ENCODE results near the gene ULK1. TPM values are rescaled to one million over a fixed set of nuclear protein-coding genes. Genes with fewer than 3 reads are reported as not detected.

ULK1 gene
- total RNA-seq, 1 experiment from 2014 or later, result 48.9 TPM

DNA sequence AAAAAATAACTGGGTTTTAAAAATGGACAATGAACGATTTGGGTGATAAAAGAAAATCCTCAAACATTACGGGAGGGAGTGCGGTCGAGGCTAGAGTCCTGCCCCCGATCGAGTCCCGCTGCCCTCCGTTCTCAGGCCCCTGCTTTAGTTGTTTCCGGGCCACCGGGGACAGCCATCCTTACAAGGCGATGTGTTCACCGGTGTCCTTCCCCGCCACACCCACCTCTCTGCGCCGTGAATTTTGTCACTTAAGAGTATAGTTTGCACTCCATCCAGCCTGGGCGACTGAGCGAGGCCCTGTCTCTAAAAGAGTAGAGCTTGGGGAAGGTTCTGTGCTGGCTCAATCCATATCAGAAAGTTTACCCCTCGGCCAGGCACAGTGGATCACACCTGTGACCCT lies 2.9 kb downstream of the ULK1 start:
- no peaks in the 10 kb centered on the region for H3K9me3 Mint-ChIP-seq (ENCODE audit: low read depth, unreplicated experiment)
- peak overlapping the region; percentile 80 for H3K4me3 Mint-ChIP-seq (ENCODE audit: low read depth, unreplicated experiment)
- H3K27me3 Mint-ChIP-seq (ENCODE audit: unreplicated experiment), result no peaks in the 10 kb centered on the region
- peak overlapping the region; percentile 76 for H3K27ac Mint-ChIP-seq (ENCODE audit: unreplicated experiment)
- DNase-seq, result no peak
- intact Hi-C loops (cut with micrococcal nuclease; ENCODE audit: unreplicated experiment), result no loop called here
- peaks cover 20% of the 10 kb centered on the region for H3K4me1 Mint-ChIP-seq (ENCODE audit: low read depth, unreplicated experiment)
- CTCF ChIA-PET, result no interaction called here
- BruUV-seq (replicated peaks), result TSS peak; percentile 30
- TF ChIP-seq, protein P1, sequence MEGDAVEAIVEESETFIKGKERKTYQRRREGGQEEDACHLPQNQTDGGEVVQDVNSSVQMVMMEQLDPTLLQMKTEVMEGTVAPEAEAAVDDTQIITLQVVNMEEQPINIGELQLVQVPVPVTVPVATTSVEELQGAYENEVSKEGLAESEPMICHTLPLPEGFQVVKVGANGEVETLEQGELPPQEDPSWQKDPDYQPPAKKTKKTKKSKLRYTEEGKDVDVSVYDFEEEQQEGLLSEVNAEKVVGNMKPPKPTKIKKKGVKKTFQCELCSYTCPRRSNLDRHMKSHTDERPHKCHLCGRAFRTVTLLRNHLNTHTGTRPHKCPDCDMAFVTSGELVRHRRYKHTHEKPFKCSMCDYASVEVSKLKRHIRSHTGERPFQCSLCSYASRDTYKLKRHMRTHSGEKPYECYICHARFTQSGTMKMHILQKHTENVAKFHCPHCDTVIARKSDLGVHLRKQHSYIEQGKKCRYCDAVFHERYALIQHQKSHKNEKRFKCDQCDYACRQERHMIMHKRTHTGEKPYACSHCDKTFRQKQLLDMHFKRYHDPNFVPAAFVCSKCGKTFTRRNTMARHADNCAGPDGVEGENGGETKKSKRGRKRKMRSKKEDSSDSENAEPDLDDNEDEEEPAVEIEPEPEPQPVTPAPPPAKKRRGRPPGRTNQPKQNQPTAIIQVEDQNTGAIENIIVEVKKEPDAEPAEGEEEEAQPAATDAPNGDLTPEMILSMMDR (IDR thresholded peaks at IDR 0.05; ENCODE audit: unreplicated experiment), result no peak
- peaks cover 39% of the 10 kb centered on the region for H3K36me3 Mint-ChIP-seq (ENCODE audit: insufficient read depth, unreplicated experiment)

DNA sequence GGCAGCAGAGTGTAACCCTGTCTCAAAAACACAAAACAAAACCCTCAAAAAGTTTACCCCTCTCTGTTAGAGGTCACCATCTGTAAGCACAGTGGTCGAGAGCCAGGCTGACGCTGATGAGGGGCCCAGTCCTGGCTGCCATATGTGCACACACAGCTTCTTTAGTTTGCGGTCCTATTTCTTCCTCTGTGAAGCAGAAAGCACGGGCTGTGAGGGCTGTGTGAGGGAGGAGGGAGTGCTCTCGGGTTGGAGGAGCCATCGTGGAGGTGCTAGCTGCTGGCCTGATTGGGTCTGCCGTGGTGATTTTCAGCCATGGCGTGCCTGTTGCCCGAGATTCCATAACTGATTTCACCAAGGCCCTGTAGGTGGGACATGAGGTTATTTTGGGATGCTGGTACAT lies 3.5 kb downstream of the ULK1 start:
- Mint-ChIP-seq H3K4me1 (ENCODE audit: low read depth, unreplicated experiment) (peaks cover 20% of the 10 kb centered on the region), H3K9me3 (ENCODE audit: low read depth, unreplicated experiment) (no peaks in the 10 kb centered on the region), H3K27me3 (ENCODE audit: unreplicated experiment) (no peaks in the 10 kb centered on the region), H3K36me3 (ENCODE audit: insufficient read depth, unreplicated experiment) (peaks cover 39% of the 10 kb centered on the region), H3K27ac (ENCODE audit: unreplicated experiment) (no peak overlapping the region), H3K4me3 (ENCODE audit: low read depth, unreplicated experiment) (no peak overlapping the region)
- no TSS peak for BruUV-seq (replicated peaks)
- TF ChIP-seq, protein P1 (IDR thresholded peaks at IDR 0.05; ENCODE audit: unreplicated experiment), result no peak
- intact Hi-C loops (cut with micrococcal nuclease; ENCODE audit: unreplicated experiment), result no loop called here
- no peak for DNase-seq
- CTCF ChIA-PET, result no interaction called here

DNA sequence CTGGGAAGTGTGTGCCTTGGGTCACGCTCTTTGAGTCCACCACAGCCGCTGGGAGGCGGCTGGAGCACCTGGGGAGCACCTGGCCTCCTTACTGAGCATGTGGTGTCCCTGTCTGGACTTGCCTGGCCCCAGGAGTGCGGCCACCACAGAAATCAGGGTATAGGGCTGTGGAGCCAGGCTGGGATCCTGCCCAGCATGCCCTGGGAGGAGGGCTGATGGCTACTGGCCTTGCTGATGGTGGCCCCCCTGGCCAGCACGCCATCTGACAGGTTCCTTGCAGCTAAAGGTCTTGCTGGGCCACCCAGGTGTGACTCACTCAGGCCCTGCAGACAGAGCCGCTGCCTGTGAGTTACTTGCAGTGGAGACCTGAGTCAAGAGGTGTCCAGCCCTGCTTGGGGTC lies 6.0 kb downstream of the ULK1 start:
- H3K4me3 Mint-ChIP-seq (ENCODE audit: low read depth, unreplicated experiment), result no peak overlapping the region
- H3K27ac Mint-ChIP-seq (ENCODE audit: unreplicated experiment), result no peak overlapping the region
- H3K27me3 Mint-ChIP-seq (ENCODE audit: unreplicated experiment), result no peaks in the 10 kb centered on the region
- no peak for DNase-seq
- H3K9me3 Mint-ChIP-seq (ENCODE audit: low read depth, unreplicated experiment), result no peaks in the 10 kb centered on the region
- H3K4me1 Mint-ChIP-seq (ENCODE audit: low read depth, unreplicated experiment), result peaks cover 20% of the 10 kb centered on the region
- CTCF ChIA-PET, result interaction anchor here (1.3 kb wide), 1 partner anchor 49 kb away, joined by 6 read pairs; no protein-coding TSS in a partner anchor
- H3K36me3 Mint-ChIP-seq (ENCODE audit: insufficient read depth, unreplicated experiment), result peaks cover 27% of the 10 kb centered on the region
- no TSS peak for BruUV-seq (replicated peaks)
- TF ChIP-seq, protein P1 (IDR thresholded peaks at IDR 0.05; ENCODE audit: unreplicated experiment), result no peak
- intact Hi-C loops (cut with micrococcal nuclease; ENCODE audit: unreplicated experiment), result no loop called here

DNA sequence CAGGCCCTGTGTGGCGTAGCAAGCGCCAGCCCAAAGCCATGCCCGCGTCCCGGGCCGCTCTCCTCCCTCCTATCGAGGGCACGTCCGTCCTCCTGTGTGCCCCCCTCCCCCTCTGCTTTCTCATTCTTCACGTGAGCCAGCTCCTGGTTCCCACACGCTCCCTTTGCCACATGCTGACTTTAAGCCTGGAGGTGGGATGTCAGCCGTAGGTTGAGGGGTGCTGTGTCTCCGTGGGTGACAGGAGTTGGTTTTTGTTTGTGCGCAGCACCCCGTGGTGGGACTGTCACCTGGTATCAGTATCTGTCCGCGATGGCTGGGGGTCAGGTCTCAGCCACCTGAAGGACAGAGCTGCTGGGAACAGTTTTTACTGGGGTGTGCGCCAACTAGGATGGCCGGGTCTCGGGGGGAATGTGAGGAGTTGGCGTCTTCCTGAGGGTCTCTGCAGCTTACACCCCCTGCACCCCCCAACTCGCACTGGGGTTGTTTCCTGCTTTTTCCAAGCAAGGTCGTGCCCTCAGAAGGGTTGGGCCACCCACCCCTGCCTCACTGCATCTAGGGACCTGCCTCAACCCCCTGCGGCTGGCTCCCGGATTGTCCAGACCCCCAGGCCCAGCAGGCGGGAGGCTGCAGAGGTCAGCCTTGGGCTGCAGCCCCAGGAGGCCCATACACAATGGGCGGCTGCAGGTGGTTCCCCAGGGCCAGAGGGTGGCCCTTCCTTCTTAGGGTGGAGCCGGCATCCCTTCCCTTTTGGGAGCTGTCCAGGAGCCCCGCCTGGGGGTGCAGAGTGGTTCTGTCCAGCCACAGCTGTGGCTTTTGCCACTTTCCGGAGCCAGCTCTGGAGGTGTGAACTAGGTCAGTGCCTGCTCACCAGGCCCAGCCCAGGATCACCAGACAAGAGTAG lies 7.3 kb downstream of the ULK1 start:
- peak; percentile 44 for DNase-seq
- Mint-ChIP-seq H3K9me3 (ENCODE audit: low read depth, unreplicated experiment) (no peaks in the 10 kb centered on the region), H3K36me3 (ENCODE audit: insufficient read depth, unreplicated experiment) (peaks cover 14% of the 10 kb centered on the region), H3K27ac (ENCODE audit: unreplicated experiment) (no peak overlapping the region), H3K27me3 (ENCODE audit: unreplicated experiment) (no peaks in the 10 kb centered on the region), H3K4me3 (ENCODE audit: low read depth, unreplicated experiment) (no peak overlapping the region), H3K4me1 (ENCODE audit: low read depth, unreplicated experiment) (peaks cover 18% of the 10 kb centered on the region)
- no TSS peak for BruUV-seq (replicated peaks)
- CTCF ChIA-PET, result interaction anchor here (0.7 to 1.3 kb wide), 3 partner anchors 20 to 50 kb away, joined by 3 to 6 read pairs (median 3); no protein-coding TSS in a partner anchor
- TF ChIP-seq, protein P1 (IDR thresholded peaks at IDR 0.05; ENCODE audit: unreplicated experiment), result no peak
- intact Hi-C loops (cut with micrococcal nuclease; ENCODE audit: unreplicated experiment), result no loop called here

Data from Calu3 (cell line).